H9 (cell line): ENCODE measurements around the gene CHD6. TPM values are rescaled to one million over a fixed set of nuclear protein-coding genes. Genes with fewer than 3 reads are reported as not detected.

ENCODE experiments used
- DNase-seq: peaks from one replicate; pipeline ENCODE4 v3.0.0-alpha.2; 2017
- H2AFZ ChIP-seq: one replicate; pipeline ENCODE4 v1.6.1; 2013; ENCODE audit warnings: mild to moderate bottlenecking, low read length, control low read depth, moderate library complexity
- H2AK5ac ChIP-seq: 2 replicates; pipeline ENCODE4 v1.6.1; 2013; ENCODE audit warnings: low read length, control low read depth, mixed read lengths; ENCODE audit not compliant: insufficient read length
- H2BK120ac ChIP-seq: one replicate; pipeline ENCODE4 v1.6.1; 2013; ENCODE audit warnings: low read depth, mild to moderate bottlenecking, low read length, control low read depth, inconsistent platforms; ENCODE audit not compliant: poor library complexity, severe bottlenecking
- H2BK12ac ChIP-seq: 2 replicates; pipeline ENCODE4 v1.6.1; 2013; ENCODE audit warnings: low read length, control low read depth, mixed read lengths, low read depth; ENCODE audit not compliant: insufficient read length
- H2BK15ac ChIP-seq: 2 replicates; pipeline ENCODE4 v1.6.1; 2013; ENCODE audit warnings: low read depth, low read length, control low read depth
- H2BK20ac ChIP-seq: one replicate; pipeline ENCODE4 v1.6.1; 2013; ENCODE audit warnings: low read depth, mild to moderate bottlenecking, low read length, control low read depth, inconsistent platforms; ENCODE audit not compliant: poor library complexity, severe bottlenecking
- H2BK5ac ChIP-seq: 2 replicates; pipeline ENCODE4 v1.6.1; 2013; ENCODE audit warnings: low read length, control low read depth, mixed read lengths; ENCODE audit not compliant: insufficient read length
- H3K14ac ChIP-seq: 2 replicates; pipeline ENCODE4 v1.6.1; 2013; ENCODE audit warnings: low read length, control low read depth; ENCODE audit not compliant: insufficient read depth
- H3K18ac ChIP-seq: 2 replicates; pipeline ENCODE4 v1.6.1; 2013; ENCODE audit warnings: low read depth, mild to moderate bottlenecking, mixed read lengths, low read length, control low read depth; ENCODE audit not compliant: insufficient read length
- H3K23ac ChIP-seq: 2 replicates; pipeline ENCODE4 v1.6.1; 2013; ENCODE audit warnings: low read length, control low read depth, mixed read lengths, low read depth; ENCODE audit not compliant: insufficient read length
- H3K23me2 ChIP-seq: 2 replicates; pipeline ENCODE4 v1.6.1; 2013; ENCODE audit warnings: low read depth, mild to moderate bottlenecking, mixed read lengths, low read length, control low read depth; ENCODE audit not compliant: insufficient read length, poor library complexity, severe bottlenecking
- H3K27ac ChIP-seq: 2 replicates; pipeline ENCODE4 v1.5.1; 2013; ENCODE audit warnings: low read length, control low read depth, mixed read lengths, low read depth; ENCODE audit not compliant: insufficient read length
- H3K27me3 ChIP-seq: 2 replicates; pipeline ENCODE4 v1.6.1; 2013; ENCODE audit warnings: low read length, control low read depth, inconsistent platforms; ENCODE audit not compliant: insufficient read depth
- H3K4ac ChIP-seq: 2 replicates; pipeline ENCODE4 v1.6.1; 2013; ENCODE audit warnings: low read depth, mild to moderate bottlenecking, control low read depth, inconsistent platforms, low read length, moderate library complexity
- H3K4me1 ChIP-seq: 2 replicates; pipeline ENCODE4 v1.6.1; 2013; ENCODE audit warnings: low read length, control low read depth, inconsistent platforms; ENCODE audit not compliant: insufficient read depth
- H3K4me2 ChIP-seq: 2 replicates; pipeline ENCODE4 v1.6.1; 2013; ENCODE audit warnings: low read length, control low read depth, mixed read lengths; ENCODE audit not compliant: insufficient read length, insufficient read depth
- H3K56ac ChIP-seq: 2 replicates; pipeline ENCODE4 v1.6.1; 2013; ENCODE audit warnings: low read depth, mild to moderate bottlenecking, mixed read lengths, low read length, control low read depth; ENCODE audit not compliant: insufficient read length
- H3K79me1 ChIP-seq: 2 replicates; pipeline ENCODE4 v1.6.1; 2013; ENCODE audit warnings: low read depth, mild to moderate bottlenecking, moderate library complexity, low read length, control low read depth, inconsistent platforms; ENCODE audit not compliant: insufficient read depth, poor library complexity, severe bottlenecking
- H3K79me2 ChIP-seq: 2 replicates; pipeline ENCODE4 v1.6.1; 2013; ENCODE audit warnings: low read length, control low read depth, inconsistent platforms; ENCODE audit not compliant: insufficient read depth
- H3K9ac ChIP-seq: 2 replicates; pipeline ENCODE4 v1.6.1; 2013; ENCODE audit warnings: low read length, control low read depth, mixed read lengths; ENCODE audit not compliant: insufficient read length; ENCODE audit errors: extremely low read depth
- H3K9me3 ChIP-seq: one replicate; pipeline ENCODE4 v1.6.1; 2013; ENCODE audit warnings: low read depth, low read length, inconsistent platforms; ENCODE audit not compliant: control insufficient read depth
- H3T11ph ChIP-seq: one replicate; pipeline ENCODE4 v1.6.1; 2013; ENCODE audit warnings: mild to moderate bottlenecking, low read length, control low read depth, inconsistent platforms
- H4K20me1 ChIP-seq: one replicate; pipeline ENCODE4 v1.6.1; 2013; ENCODE audit not compliant: control insufficient read depth, insufficient read length, insufficient read depth
- H4K5ac ChIP-seq: 2 replicates; pipeline ENCODE4 v1.6.1; 2013; ENCODE audit warnings: low read depth, mild to moderate bottlenecking, mixed read lengths, low read length, control low read depth; ENCODE audit not compliant: insufficient read length
- H4K8ac ChIP-seq: replicated peaks from 2 replicates; pipeline ENCODE4 v1.6.1; 2013; ENCODE audit warnings: low read length, control low read depth, mixed read lengths, low read depth; ENCODE audit not compliant: insufficient read length
- H4K91ac ChIP-seq: 2 replicates; pipeline ENCODE4 v1.6.1; 2013; ENCODE audit warnings: low read depth, mild to moderate bottlenecking, moderate library complexity, mixed read lengths, low read length, control low read depth; ENCODE audit not compliant: insufficient read length
- H3K27ac Mint-ChIP-seq, 3 experiments: 2 replicates in 2 of 3; 3 replicates in 1 of 3; pipeline ENCODE4 v1.8.0; 2020 to 2021; ENCODE audit warnings: mixed read lengths in 3 of 3, mild to moderate bottlenecking in 1 of 3, moderate library complexity in 1 of 3
- H3K27me3 Mint-ChIP-seq: 2 replicates; pipeline ENCODE4 v1.8.0; 2021; ENCODE audit warnings: low read depth, mild to moderate bottlenecking, moderate library complexity, mixed read lengths
- H3K36me3 Mint-ChIP-seq, 3 experiments: 2 replicates in 2 of 3; 3 replicates in 1 of 3; pipeline ENCODE4 v1.8.0; 2020 to 2021; ENCODE audit warnings: low read depth in 3 of 3, mixed read lengths in 3 of 3; ENCODE audit not compliant: insufficient read depth in 1 of 3
- H3K4me1 Mint-ChIP-seq, 2 experiments: 2 replicates each; pipeline ENCODE4 v1.8.0; 2020; ENCODE audit warnings: mixed read lengths in 2 of 2
- H3K4me3 Mint-ChIP-seq, 2 experiments: 2 replicates in 1 of 2; 3 replicates in 1 of 2; pipeline ENCODE4 v1.8.0; 2020 to 2021; ENCODE audit warnings: mild to moderate bottlenecking in 2 of 2, mixed read lengths in 2 of 2, moderate library complexity in 1 of 2
- H3K9me3 Mint-ChIP-seq, 2 experiments: 2 replicates in 1 of 2; 3 replicates in 1 of 2; pipeline ENCODE4 v1.8.0; 2020; ENCODE audit warnings: mild to moderate bottlenecking in 2 of 2, mixed read lengths in 2 of 2, moderate library complexity in 1 of 2
- WGBS: extraction: QIAGEN DNeasy Blood & Tissue Kit; methylation state at CpG from one replicate; pipeline ENCODE4 v1.1.7; 2013; ENCODE audit warnings: missing lambda C conversion rate, low lambda C conversion rate, mixed read lengths; ENCODE audit not compliant: insufficient read length; ENCODE audit errors: extremely low coverage; 5-methylcytosine and 5-hydroxymethylcytosine counted together
- total RNA-seq: library from RNA; stranded (reverse); gene quantifications from 2 replicates; pipeline ENCODE4 v1.2.1, GENCODE V29; 2021
- TF ChIP-seq, protein P1 (sequence below): fragments of 200-600 bp; sonication (generic); conservative IDR thresholded peaks from 3 replicates; pipeline ENCODE4 v1.8.0; 2021; ENCODE audit warnings: antibody characterized with exemption, mild to moderate bottlenecking

Gene CHD6
- total RNA-seq, 1 experiment from 2014 or later = 51.5 TPM

DNA sequence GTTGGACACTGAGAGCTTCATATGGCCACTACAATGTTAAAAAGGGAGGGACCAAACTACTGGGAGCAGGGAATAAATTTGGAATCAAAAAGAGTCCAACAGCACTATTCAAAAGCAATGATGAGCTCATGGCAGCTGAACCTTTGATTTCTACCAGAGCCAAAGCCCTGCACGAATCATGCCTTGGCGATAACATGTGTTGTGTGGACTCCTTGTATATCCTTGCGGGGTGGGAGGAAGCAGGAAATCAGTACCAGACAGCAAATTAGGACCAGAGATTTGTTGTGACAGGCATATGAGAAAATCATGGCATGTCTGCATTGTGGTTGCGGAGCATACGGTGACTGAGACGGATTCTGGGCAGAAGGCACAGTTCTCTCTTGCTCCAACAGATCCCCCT is 166.0 kb downstream of the CHD6 start:
- H4K91ac ChIP-seq = no peak overlapping the region
- no peaks in the 10 kb centered on the region for H3K4me1 Mint-ChIP-seq
- H3K23me2 ChIP-seq = no peaks in the 10 kb centered on the region
- no peak overlapping the region for H3K4me3 Mint-ChIP-seq
- no peak overlapping the region for H2BK5ac ChIP-seq
- H3K27ac ChIP-seq = no peak overlapping the region
- no peak overlapping the region for H4K8ac ChIP-seq
- H3K27me3 ChIP-seq = no peaks in the 10 kb centered on the region
- no peaks in the 10 kb centered on the region for H3K27me3 Mint-ChIP-seq
- H2AFZ ChIP-seq = no peak overlapping the region
- DNase-seq = no peak
- H3K56ac ChIP-seq = no peak overlapping the region
- H3K4me2 ChIP-seq = no peak overlapping the region
- H3K27ac Mint-ChIP-seq = no peak overlapping the region
- H3K79me2 ChIP-seq = no peaks in the 10 kb centered on the region
- no peak overlapping the region for H3K23ac ChIP-seq
- TF ChIP-seq, protein P1, sequence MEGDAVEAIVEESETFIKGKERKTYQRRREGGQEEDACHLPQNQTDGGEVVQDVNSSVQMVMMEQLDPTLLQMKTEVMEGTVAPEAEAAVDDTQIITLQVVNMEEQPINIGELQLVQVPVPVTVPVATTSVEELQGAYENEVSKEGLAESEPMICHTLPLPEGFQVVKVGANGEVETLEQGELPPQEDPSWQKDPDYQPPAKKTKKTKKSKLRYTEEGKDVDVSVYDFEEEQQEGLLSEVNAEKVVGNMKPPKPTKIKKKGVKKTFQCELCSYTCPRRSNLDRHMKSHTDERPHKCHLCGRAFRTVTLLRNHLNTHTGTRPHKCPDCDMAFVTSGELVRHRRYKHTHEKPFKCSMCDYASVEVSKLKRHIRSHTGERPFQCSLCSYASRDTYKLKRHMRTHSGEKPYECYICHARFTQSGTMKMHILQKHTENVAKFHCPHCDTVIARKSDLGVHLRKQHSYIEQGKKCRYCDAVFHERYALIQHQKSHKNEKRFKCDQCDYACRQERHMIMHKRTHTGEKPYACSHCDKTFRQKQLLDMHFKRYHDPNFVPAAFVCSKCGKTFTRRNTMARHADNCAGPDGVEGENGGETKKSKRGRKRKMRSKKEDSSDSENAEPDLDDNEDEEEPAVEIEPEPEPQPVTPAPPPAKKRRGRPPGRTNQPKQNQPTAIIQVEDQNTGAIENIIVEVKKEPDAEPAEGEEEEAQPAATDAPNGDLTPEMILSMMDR = no peak
- H2BK15ac ChIP-seq = no peak overlapping the region
- H2AK5ac ChIP-seq = no peak overlapping the region
- no peak overlapping the region for H2BK12ac ChIP-seq
- H3K9ac ChIP-seq = no peak overlapping the region
- H2BK120ac ChIP-seq = no peak overlapping the region
- H3K18ac ChIP-seq = no peak overlapping the region
- no peaks in the 10 kb centered on the region for H4K20me1 ChIP-seq
- H3K9me3 ChIP-seq = no peaks in the 10 kb centered on the region
- WGBS = no CpG with 5 or more reads among the region's 6 CpGs
- H3K4me1 ChIP-seq = no peaks in the 10 kb centered on the region
- no peaks in the 10 kb centered on the region for H3K9me3 Mint-ChIP-seq
- H3K79me1 ChIP-seq = no peaks in the 10 kb centered on the region
- no peak overlapping the region for H3T11ph ChIP-seq
- no peak overlapping the region for H2BK20ac ChIP-seq
- H4K5ac ChIP-seq = no peak overlapping the region
- peaks cover 54 to 95% (median 86%) of the 10 kb centered on the region in 3 experiments; a peak in 6 of 7 replicates for H3K36me3 Mint-ChIP-seq
- H3K14ac ChIP-seq = no peak overlapping the region
- H3K4ac ChIP-seq = no peak overlapping the region
